NCI-H774 (cell line): ENCODE results near the gene GPBP1.
"Not testable (repeated sequence)": the region's sequence is repeated elsewhere in the genome, so short reads cannot be mapped to it uniquely, and the experiment has no call there.

ENCODE experiments used
- DNase-seq: peaks from one replicate; lab custom pipeline; 2025; lab: John Stamatoyannopoulos, UW

Gene GPBP1

GRCh38 chr5:57291894-57292293 lies 118.0 kb downstream of the GPBP1 start:
- no peak for DNase-seq

- no peak for DNase-seq
These were observed 118.5 kb downstream of the GPBP1 start for GRCh38 chr5:57292336-57292735.

- peak; percentile 49 for DNase-seq
These were observed 124.6 kb downstream of the GPBP1 start for GRCh38 chr5:57298295-57298984.

- peak; percentile 47 for DNase-seq
These were observed 125.2 kb downstream of the GPBP1 start for GRCh38 chr5:57298985-57299491.

- DNase-seq = no peak
These were observed 126.1 kb downstream of the GPBP1 start for GRCh38 chr5:57299986-57300385.

- no peak for DNase-seq
These were observed 128.3 kb downstream of the GPBP1 start for GRCh38 chr5:57302164-57302563.

- DNase-seq = no peak
These were observed 128.8 kb downstream of the GPBP1 start for GRCh38 chr5:57302643-57303042.

- DNase-seq = no peak
These were observed 130.1 kb downstream of the GPBP1 start for GRCh38 chr5:57303985-57304384.

GRCh38 chr5:57304931-57305330 lies 131.1 kb downstream of the GPBP1 start:
- DNase-seq = no peak

- no peak for DNase-seq
These were observed 132.5 kb downstream of the GPBP1 start for GRCh38 chr5:57306359-57306758.

- DNase-seq = no peak
These were observed 133.7 kb downstream of the GPBP1 start for GRCh38 chr5:57307516-57307915.

GRCh38 chr5:57309022-57309421 lies 135.2 kb downstream of the GPBP1 start:
- not testable (repeated sequence) for DNase-seq

- DNase-seq = no peak
These were observed 137.4 kb downstream of the GPBP1 start for GRCh38 chr5:57311251-57311650.

- DNase-seq = no peak
These were observed 138.3 kb downstream of the GPBP1 start for GRCh38 chr5:57311921-57312735.

- DNase-seq = no peak
These were observed 139.9 kb downstream of the GPBP1 start for GRCh38 chr5:57313716-57314115.
